NT2/D1 (cell line): ENCODE measurements around the gene TOX3.

Source experiments
- SUZ12 ChIP-seq: IDR thresholded peaks from 2 replicates; pipeline ENCODE4 v1.6.1; 2011; ENCODE audit not compliant: insufficient read length, insufficient read depth; ENCODE audit errors: extremely low read depth
- YY1 ChIP-seq: IDR thresholded peaks from 2 replicates; pipeline ENCODE4 v1.6.1; 2011; ENCODE audit not compliant: insufficient read length, insufficient read depth
- ZNF274 ChIP-seq: IDR thresholded peaks from 2 replicates; pipeline ENCODE4 v1.6.1; 2011; ENCODE audit warnings: mild to moderate bottlenecking, low read depth, low read length

DNA sequence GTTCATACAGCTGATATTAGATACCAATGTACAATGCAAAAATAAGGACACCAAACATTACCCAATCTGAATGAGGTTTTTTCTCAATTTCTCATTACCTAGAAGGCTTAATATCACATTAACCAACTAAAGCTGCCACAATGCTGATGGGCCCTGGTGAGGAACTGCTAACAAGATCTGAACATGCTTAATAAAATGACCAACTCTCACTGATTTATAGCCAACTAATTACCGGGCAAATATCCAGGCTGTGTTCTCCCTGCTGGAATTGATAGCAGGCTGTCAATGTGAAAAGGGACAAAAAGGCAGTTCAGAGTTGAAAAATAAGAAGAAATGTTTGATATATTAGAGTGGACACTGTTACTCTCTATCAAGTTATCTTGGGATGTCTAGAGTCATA, 124.6 kb downstream of the TOX3 start:
- TF ChIP-seq YY1: no peak
- TF ChIP-seq ZNF274: no peak
- TF ChIP-seq SUZ12: no peak
